Activated naive CD4-positive, alpha-beta T cell treated with anti-CD3 and anti-CD28 coated beads, Interleukin-2, amount 10 ng/mL, durations not matched to agents 7 days and 5 days (primary cell): Measurements from ENCODE around the gene GPC6.

Source experiments
- CTCF ChIA-PET: fragments of 350-600 bp; sonication (Branson Sonifier 250); formaldehyde crosslinking; loops from one replicate; lab custom pipeline; 2021; ENCODE audit warnings: antibody characterized with exemption; lab: Charles Lee
- DNase-seq: peaks from one replicate; pipeline ENCODE4 v3.0.0-alpha.2; 2020
- H3K27ac Mint-ChIP-seq: one replicate; pipeline ENCODE4 v1.8.0; 2021; ENCODE audit warnings: mild to moderate bottlenecking, moderate library complexity, mixed read lengths
- H3K27me3 Mint-ChIP-seq: one replicate; pipeline ENCODE4 v1.8.0; 2021; ENCODE audit warnings: mild to moderate bottlenecking, mixed read lengths
- H3K36me3 Mint-ChIP-seq: one replicate; pipeline ENCODE4 v1.8.0; 2021; ENCODE audit warnings: mixed read lengths
- H3K4me1 Mint-ChIP-seq: one replicate; pipeline ENCODE4 v1.8.0; 2021; ENCODE audit warnings: mixed read lengths
- H3K4me3 Mint-ChIP-seq: one replicate; pipeline ENCODE4 v1.8.0; 2021; ENCODE audit warnings: mild to moderate bottlenecking, moderate library complexity, mixed read lengths
- H3K9me3 Mint-ChIP-seq: one replicate; pipeline ENCODE4 v1.8.0; 2021; ENCODE audit warnings: mixed read lengths

GPC6 gene

GRCh38 chr13:93752541-93752940 is 525.9 kb downstream of the GPC6 start:
- Mint-ChIP-seq H3K27ac (no peak overlapping the region), H3K4me3 (no peak overlapping the region), H3K27me3 (no peaks in the 10 kb centered on the region), H3K9me3 (peaks cover 2% of the 10 kb centered on the region), H3K4me1 (no peaks in the 10 kb centered on the region), H3K36me3 (no peaks in the 10 kb centered on the region)
- DNase-seq = no peak
- CTCF ChIA-PET = no interaction called here

GRCh38 chr13:93753639-93754038 is 527.0 kb downstream of the GPC6 start:
- Mint-ChIP-seq H3K9me3 (peaks cover 2% of the 10 kb centered on the region), H3K4me3 (no peak overlapping the region), H3K27me3 (no peaks in the 10 kb centered on the region), H3K36me3 (no peaks in the 10 kb centered on the region), H3K4me1 (no peaks in the 10 kb centered on the region), H3K27ac (no peak overlapping the region)
- DNase-seq = no peak
- CTCF ChIA-PET = no interaction called here

- Mint-ChIP-seq H3K36me3 (no peaks in the 10 kb centered on the region), H3K27ac (no peak overlapping the region)
Measured at GRCh38 chr13:93755341-93755740, 528.7 kb downstream of the GPC6 start.

GRCh38 chr13:93758575-93758974 is 532.0 kb downstream of the GPC6 start:
- Mint-ChIP-seq H3K36me3 (no peaks in the 10 kb centered on the region), H3K27me3 (no peaks in the 10 kb centered on the region), H3K27ac (no peak overlapping the region), H3K4me1 (no peaks in the 10 kb centered on the region), H3K9me3 (no peaks in the 10 kb centered on the region), H3K4me3 (no peak overlapping the region)
- no peak for DNase-seq
- CTCF ChIA-PET = no interaction called here

More at GRCh38 chr13:93755341-93755740, 528.7 kb downstream of the GPC6 start:
- Mint-ChIP-seq H3K4me1 (no peaks in the 10 kb centered on the region), H3K27me3 (no peaks in the 10 kb centered on the region), H3K4me3 (no peak overlapping the region), H3K9me3 (peaks cover 2% of the 10 kb centered on the region)
- CTCF ChIA-PET = no interaction called here
- no peak for DNase-seq

- H3K4me1 Mint-ChIP-seq = no peaks in the 10 kb centered on the region
- no peaks in the 10 kb centered on the region for H3K36me3 Mint-ChIP-seq
- CTCF ChIA-PET = no interaction called here
Measured at GRCh38 chr13:93762708-93763426, 536.3 kb downstream of the GPC6 start.

GRCh38 chr13:93765062-93765461 is 538.5 kb downstream of the GPC6 start:
- Mint-ChIP-seq H3K27me3 (no peaks in the 10 kb centered on the region), H3K9me3 (no peaks in the 10 kb centered on the region), H3K4me1 (no peaks in the 10 kb centered on the region)

More at GRCh38 chr13:93762708-93763426, 536.3 kb downstream of the GPC6 start:
- H3K27ac Mint-ChIP-seq = no peak overlapping the region
- H3K9me3 Mint-ChIP-seq = no peaks in the 10 kb centered on the region
- no peak for DNase-seq
- H3K27me3 Mint-ChIP-seq = no peaks in the 10 kb centered on the region
- H3K4me3 Mint-ChIP-seq = no peak overlapping the region

GRCh38 chr13:93765811-93766210 is 539.2 kb downstream of the GPC6 start:
- Mint-ChIP-seq H3K4me3 (no peak overlapping the region), H3K9me3 (no peaks in the 10 kb centered on the region), H3K4me1 (no peaks in the 10 kb centered on the region), H3K27me3 (no peaks in the 10 kb centered on the region), H3K27ac (no peak overlapping the region), H3K36me3 (no peaks in the 10 kb centered on the region)
- no peak for DNase-seq
- CTCF ChIA-PET = no interaction called here

More at GRCh38 chr13:93765062-93765461, 538.5 kb downstream of the GPC6 start:
- no peak for DNase-seq
- CTCF ChIA-PET = no interaction called here
- Mint-ChIP-seq H3K27ac (no peak overlapping the region), H3K36me3 (no peaks in the 10 kb centered on the region), H3K4me3 (no peak overlapping the region)

GRCh38 chr13:93766719-93767118 is 540.1 kb downstream of the GPC6 start:
- CTCF ChIA-PET = interaction anchor here (0.8 kb wide), 1 partner anchor 64 kb away, joined by 3 read pairs; no protein-coding TSS in a partner anchor
- no peak overlapping the region for H3K4me3 Mint-ChIP-seq
- no peak for DNase-seq
- H3K27ac Mint-ChIP-seq = no peak overlapping the region
- no peaks in the 10 kb centered on the region for H3K36me3 Mint-ChIP-seq
- H3K27me3 Mint-ChIP-seq = no peaks in the 10 kb centered on the region
- H3K4me1 Mint-ChIP-seq = no peaks in the 10 kb centered on the region
- no peaks in the 10 kb centered on the region for H3K9me3 Mint-ChIP-seq

GRCh38 chr13:93767180-93767916 is 540.7 kb downstream of the GPC6 start:
- no peaks in the 10 kb centered on the region for H3K27me3 Mint-ChIP-seq
- H3K27ac Mint-ChIP-seq = no peak overlapping the region
- no peak for DNase-seq
- CTCF ChIA-PET = interaction anchor here (0.8 kb wide), 1 partner anchor 63 kb away, joined by 3 read pairs; no protein-coding TSS in a partner anchor
- H3K9me3 Mint-ChIP-seq = no peaks in the 10 kb centered on the region
- H3K4me3 Mint-ChIP-seq = no peak overlapping the region
- H3K36me3 Mint-ChIP-seq = no peaks in the 10 kb centered on the region
- H3K4me1 Mint-ChIP-seq = no peaks in the 10 kb centered on the region

- H3K27ac Mint-ChIP-seq = no peak overlapping the region
- no peak overlapping the region for H3K4me3 Mint-ChIP-seq
- H3K27me3 Mint-ChIP-seq = no peaks in the 10 kb centered on the region
- no peaks in the 10 kb centered on the region for H3K36me3 Mint-ChIP-seq
- CTCF ChIA-PET = no interaction called here
- no peaks in the 10 kb centered on the region for H3K9me3 Mint-ChIP-seq
- H3K4me1 Mint-ChIP-seq = no peaks in the 10 kb centered on the region
- DNase-seq = no peak
Measured at GRCh38 chr13:93767917-93768409, 541.4 kb downstream of the GPC6 start.

- H3K36me3 Mint-ChIP-seq = no peaks in the 10 kb centered on the region
Measured at GRCh38 chr13:93769101-93769500, 542.5 kb downstream of the GPC6 start.

GRCh38 chr13:93769607-93770006 is 543.0 kb downstream of the GPC6 start:
- Mint-ChIP-seq H3K9me3 (no peaks in the 10 kb centered on the region), H3K4me3 (no peak overlapping the region), H3K27ac (no peak overlapping the region), H3K27me3 (no peaks in the 10 kb centered on the region), H3K4me1 (no peaks in the 10 kb centered on the region), H3K36me3 (no peaks in the 10 kb centered on the region)
- CTCF ChIA-PET = no interaction called here
- DNase-seq = no peak

More at GRCh38 chr13:93769101-93769500, 542.5 kb downstream of the GPC6 start:
- H3K4me3 Mint-ChIP-seq = no peak overlapping the region
- DNase-seq = no peak
- CTCF ChIA-PET = no interaction called here
- no peaks in the 10 kb centered on the region for H3K9me3 Mint-ChIP-seq
- H3K27me3 Mint-ChIP-seq = no peaks in the 10 kb centered on the region
- no peak overlapping the region for H3K27ac Mint-ChIP-seq
- no peaks in the 10 kb centered on the region for H3K4me1 Mint-ChIP-seq

- no peak overlapping the region for H3K4me3 Mint-ChIP-seq
- H3K36me3 Mint-ChIP-seq = no peaks in the 10 kb centered on the region
- no peaks in the 10 kb centered on the region for H3K4me1 Mint-ChIP-seq
- H3K27ac Mint-ChIP-seq = no peak overlapping the region
- no peaks in the 10 kb centered on the region for H3K27me3 Mint-ChIP-seq
- CTCF ChIA-PET = no interaction called here
- H3K9me3 Mint-ChIP-seq = no peaks in the 10 kb centered on the region
- DNase-seq = no peak
Measured at GRCh38 chr13:93771227-93771626, 544.6 kb downstream of the GPC6 start.

- Mint-ChIP-seq H3K27me3 (no peaks in the 10 kb centered on the region), H3K9me3 (no peaks in the 10 kb centered on the region), H3K4me1 (no peaks in the 10 kb centered on the region), H3K27ac (no peak overlapping the region), H3K4me3 (no peak overlapping the region), H3K36me3 (no peaks in the 10 kb centered on the region)
- no peak for DNase-seq
- CTCF ChIA-PET = no interaction called here
Measured at GRCh38 chr13:93771782-93772181, 545.2 kb downstream of the GPC6 start.

- no peak overlapping the region for H3K4me3 Mint-ChIP-seq
- H3K36me3 Mint-ChIP-seq = no peaks in the 10 kb centered on the region
- H3K9me3 Mint-ChIP-seq = no peaks in the 10 kb centered on the region
- H3K27ac Mint-ChIP-seq = no peak overlapping the region
- no peaks in the 10 kb centered on the region for H3K27me3 Mint-ChIP-seq
- H3K4me1 Mint-ChIP-seq = no peaks in the 10 kb centered on the region
- CTCF ChIA-PET = no interaction called here
- no peak for DNase-seq
Measured at GRCh38 chr13:93774506-93774905, 547.9 kb downstream of the GPC6 start.
